Measurements from ENCODE around the gene PTK7. TPM values are rescaled to one million over a fixed set of nuclear protein-coding genes. Genes with fewer than 3 reads are reported as not detected.

PTK7 gene
- total RNA-seq, 2 donors from 2014 or later, result 8.0 to 9.7 TPM

DNA sequence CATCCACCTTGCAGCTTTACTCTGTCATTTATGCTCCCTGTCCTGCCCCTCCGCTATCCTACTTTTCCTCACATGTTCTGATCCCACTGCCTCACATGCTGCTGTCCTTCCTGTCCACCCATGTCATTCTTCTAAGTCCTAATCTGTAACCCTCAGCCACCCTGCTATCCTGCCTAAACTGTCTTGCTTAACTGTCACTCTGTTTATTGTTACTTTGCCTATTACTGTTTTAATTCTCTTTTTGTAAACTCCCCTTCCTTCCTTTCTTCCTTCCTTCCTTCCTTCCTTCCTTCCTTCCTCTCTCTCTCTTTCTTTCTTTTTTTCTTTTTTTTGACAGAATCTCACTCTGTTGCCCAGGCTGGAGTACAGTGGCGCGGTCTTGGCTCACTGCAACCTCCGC is 107.3 kb downstream of the PTK7 start:
- intact Hi-C loops (cut with DNase I, micrococcal nuclease), result no loop called here
- ATAC-seq (no peak), DNase-seq (no peak)

DNA sequence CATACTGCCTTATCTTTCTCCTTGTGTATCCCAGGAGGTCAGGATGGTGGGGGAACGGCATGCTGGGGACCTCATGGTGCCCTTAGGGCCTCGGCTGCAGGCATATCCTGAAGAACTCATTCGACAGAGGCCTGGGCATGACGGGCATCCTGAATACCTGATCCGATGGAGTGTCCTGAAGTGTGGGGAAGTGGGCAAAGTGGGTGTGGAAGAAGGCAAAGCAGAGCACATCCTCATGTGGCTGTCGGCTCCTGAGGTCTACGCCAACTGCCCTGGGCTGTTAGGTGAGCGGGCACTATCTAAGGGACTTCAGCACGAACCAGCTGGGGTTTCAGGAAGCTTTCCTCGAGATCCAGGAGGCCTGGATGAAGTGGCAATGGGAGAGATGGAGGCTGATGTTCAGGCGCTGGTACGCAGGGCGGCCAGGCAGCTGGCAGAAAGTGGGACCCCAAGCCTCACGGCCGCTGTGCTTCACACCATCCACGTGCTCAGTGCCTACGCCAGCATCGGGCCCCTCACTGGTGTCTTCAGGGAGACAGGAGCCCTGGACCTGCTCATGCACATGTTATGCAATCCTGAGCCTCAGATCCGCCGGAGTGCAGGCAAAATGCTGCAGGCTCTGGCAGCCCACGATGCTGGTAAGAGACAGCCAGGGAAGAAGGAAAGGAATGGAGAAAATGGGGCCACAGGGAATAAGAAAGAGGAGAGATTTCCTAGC is 108.3 kb downstream of the PTK7 start:
- no peak for DNase-seq
- intact Hi-C loops (cut with DNase I, micrococcal nuclease), result no loop called here
- ATAC-seq, result no peak

- no peak for ATAC-seq
- intact Hi-C loops (cut with DNase I, micrococcal nuclease), result no loop called here
- DNase-seq, result no peak
Measured at GRCh38 chr6:43185391-43185985, 109.4 kb downstream of the PTK7 start.

DNA sequence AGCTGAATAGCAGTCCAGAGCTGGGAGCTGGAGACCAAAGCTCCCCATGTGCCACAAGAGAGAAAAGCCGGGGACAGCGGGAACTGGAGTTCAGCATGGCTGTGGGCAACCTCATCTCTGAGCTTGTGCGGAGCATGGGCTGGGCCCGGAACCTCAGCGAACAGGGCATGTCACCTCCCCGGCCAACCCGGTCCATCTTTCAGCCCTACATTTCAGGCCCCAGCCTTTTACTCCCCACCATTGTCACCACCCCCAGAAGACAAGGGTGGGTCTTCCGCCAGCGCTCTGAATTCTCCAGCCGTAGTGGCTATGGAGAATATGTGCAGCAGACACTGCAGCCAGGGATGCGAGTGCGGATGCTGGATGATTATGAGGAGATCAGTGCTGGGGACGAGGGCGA is 109.9 kb downstream of the PTK7 start:
- no peak for ATAC-seq
- intact Hi-C loops (cut with DNase I, micrococcal nuclease), result no loop called here
- no peak for DNase-seq

DNA sequence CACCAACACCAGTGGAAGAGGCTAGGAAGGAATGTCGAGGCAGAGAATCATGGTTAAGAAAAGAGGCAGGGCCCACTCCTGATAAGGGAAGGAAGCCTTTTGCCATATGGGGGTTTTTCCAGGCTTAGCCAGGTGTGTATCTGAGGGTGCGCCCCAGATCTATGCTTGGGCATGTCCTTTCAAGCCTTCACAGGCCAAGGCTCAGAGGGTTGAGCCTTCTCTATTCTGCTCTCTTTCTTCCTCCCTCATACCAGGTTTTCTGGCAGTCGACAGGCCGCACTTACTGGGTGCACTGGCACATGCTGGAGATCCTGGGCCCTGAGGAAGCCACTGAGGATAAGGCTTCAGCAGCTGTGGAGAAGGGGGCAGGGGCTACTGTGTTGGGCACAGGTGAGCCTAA is 110.6 kb downstream of the PTK7 start:
- intact Hi-C loops (cut with DNase I, micrococcal nuclease), result no loop called here
- ATAC-seq (no peak), DNase-seq (no peak)

DNA sequence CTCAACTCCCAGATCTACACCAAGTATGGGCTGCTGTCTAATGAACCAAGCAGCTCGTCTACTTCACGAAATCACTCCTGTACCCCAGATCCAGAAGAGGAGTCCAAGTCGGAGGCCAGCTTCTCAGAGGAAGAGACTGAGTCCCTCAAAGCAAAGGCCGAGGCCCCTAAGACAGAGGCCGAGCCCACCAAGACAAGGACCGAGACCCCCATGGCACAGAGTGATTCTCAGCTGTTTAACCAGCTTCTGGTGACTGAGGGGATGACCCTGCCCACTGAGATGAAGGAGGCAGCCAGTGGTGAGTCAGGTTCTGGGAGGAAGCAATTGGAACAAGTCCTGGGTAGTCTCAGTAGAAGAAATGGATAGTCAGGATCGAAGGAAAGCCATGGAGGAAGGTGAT is 111.7 kb downstream of the PTK7 start:
- intact Hi-C loops (cut with DNase I, micrococcal nuclease), result no loop called here
- DNase-seq (no peak), ATAC-seq (no peak)

GRCh38 chr6:43188426-43188825 is 112.3 kb downstream of the PTK7 start:
- intact Hi-C loops (cut with DNase I, micrococcal nuclease), result no loop called here
- no peak for DNase-seq
- ATAC-seq, result no peak

- DNase-seq (no peak), ATAC-seq (no peak)
- intact Hi-C loops (cut with DNase I, micrococcal nuclease), result no loop called here
Measured at GRCh38 chr6:43189776-43190304, 113.7 kb downstream of the PTK7 start.

- intact Hi-C loops (cut with DNase I, micrococcal nuclease), result no loop called here
- ATAC-seq, result no peak
- no peak for DNase-seq
Measured at GRCh38 chr6:43192911-43193310, 116.8 kb downstream of the PTK7 start.

- ATAC-seq (no peak), DNase-seq (no peak)
- intact Hi-C loops (cut with DNase I, micrococcal nuclease), result no loop called here
Measured at GRCh38 chr6:43193929-43194328, 117.8 kb downstream of the PTK7 start.

GRCh38 chr6:43196337-43196736 is 120.2 kb downstream of the PTK7 start:
- DNase-seq (no peak), ATAC-seq (no peak)
- intact Hi-C loops (cut with DNase I, micrococcal nuclease), result no loop called here

GRCh38 chr6:43199912-43200311 is 123.8 kb downstream of the PTK7 start:
- DNase-seq (no peak), ATAC-seq (no peak)
- intact Hi-C loops (cut with DNase I, micrococcal nuclease), result no loop called here

DNA sequence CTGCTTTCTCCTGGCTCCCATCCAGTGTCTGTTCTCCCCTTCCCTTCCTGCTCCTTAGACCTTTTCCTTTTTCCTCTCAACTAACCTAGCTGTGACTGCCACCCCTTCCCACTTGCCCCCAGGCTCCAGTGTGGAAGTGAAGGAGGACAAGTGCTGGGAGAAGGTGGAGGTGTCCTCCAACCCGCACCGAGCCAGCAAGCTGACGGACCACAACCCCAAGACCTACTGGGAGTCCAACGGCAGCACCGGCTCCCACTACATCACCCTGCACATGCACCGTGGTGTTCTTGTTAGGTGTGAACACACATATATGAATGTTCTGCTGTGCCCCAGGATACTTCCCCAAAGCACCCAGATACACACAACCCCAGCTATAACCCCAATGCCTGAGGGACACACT is 124.4 kb downstream of the PTK7 start:
- no peak for ATAC-seq
- intact Hi-C loops (cut with DNase I, micrococcal nuclease), result no loop called here
- DNase-seq, result no peak

GRCh38 chr6:43202451-43202850 is 126.3 kb downstream of the PTK7 start:
- no peak for ATAC-seq
- intact Hi-C loops (cut with DNase I, micrococcal nuclease), result no loop called here

DNA sequence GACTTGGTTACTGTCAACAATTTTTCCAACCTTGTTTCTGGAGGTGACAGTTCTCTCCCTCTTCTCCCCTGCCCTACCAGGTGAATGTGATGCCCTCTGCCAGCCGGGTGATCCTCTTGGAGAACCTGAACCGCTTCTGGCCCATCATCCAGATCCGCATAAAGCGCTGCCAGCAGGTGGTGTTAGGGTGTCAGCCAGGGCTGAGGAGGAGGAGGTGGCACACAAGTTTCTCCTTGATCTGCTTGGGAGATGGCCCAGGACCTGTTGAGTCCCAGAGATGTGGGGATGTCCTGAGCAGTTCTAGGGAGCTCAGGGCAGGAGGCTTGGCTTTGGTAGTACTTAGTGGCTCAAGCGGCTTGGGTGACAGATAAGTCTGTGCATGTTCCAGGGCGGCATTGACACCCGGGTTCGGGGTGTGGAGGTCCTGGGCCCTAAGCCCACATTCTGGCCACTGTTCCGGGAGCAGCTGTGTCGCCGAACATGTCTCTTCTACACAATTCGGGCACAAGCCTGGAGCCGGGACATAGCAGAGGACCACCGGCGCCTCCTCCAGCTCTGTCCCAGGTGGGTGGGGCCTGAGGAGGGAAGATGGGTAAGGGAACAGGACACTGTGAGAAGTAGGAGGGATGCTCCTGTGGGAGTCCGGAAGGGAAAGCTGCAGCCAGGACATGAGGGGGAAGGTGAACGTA is 127.1 kb downstream of the PTK7 start:
- DNase-seq (no peak), ATAC-seq (no peak)
- intact Hi-C loops (cut with DNase I, micrococcal nuclease), result no loop called here

More at GRCh38 chr6:43202451-43202850, 126.3 kb downstream of the PTK7 start:
- DNase-seq, result no peak

GRCh38 chr6:43203718-43204095 is 127.6 kb downstream of the PTK7 start:
- ATAC-seq (no peak), DNase-seq (no peak)
- intact Hi-C loops (cut with DNase I, micrococcal nuclease), result no loop called here

GRCh38 chr6:43204271-43205105 is 128.4 kb downstream of the PTK7 start:
- DNase-seq (no peak), ATAC-seq (no peak)
- intact Hi-C loops (cut with DNase I, micrococcal nuclease), result no loop called here

DNA sequence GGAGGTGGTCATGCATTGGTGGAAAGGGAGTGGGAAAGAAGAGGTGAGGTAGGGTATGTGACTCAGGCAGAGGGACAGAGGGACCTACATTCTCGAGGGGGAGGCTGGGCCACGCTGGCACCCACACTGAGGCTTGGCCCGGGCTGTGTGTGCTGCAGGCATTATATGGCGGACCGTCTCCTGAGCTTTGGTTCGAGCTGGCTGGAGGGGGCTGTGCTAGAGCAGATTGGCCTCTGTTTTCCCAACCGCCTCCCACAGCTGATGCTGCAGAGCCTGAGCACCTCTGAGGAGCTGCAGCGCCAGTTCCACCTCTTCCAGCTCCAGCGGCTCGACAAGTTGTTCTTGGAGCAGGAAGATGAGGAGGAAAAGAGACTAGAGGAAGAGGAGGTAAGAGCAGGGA is 129.7 kb downstream of the PTK7 start:
- no peak for DNase-seq
- intact Hi-C loops (cut with DNase I, micrococcal nuclease), result no loop called here
- no peak for ATAC-seq

DNA sequence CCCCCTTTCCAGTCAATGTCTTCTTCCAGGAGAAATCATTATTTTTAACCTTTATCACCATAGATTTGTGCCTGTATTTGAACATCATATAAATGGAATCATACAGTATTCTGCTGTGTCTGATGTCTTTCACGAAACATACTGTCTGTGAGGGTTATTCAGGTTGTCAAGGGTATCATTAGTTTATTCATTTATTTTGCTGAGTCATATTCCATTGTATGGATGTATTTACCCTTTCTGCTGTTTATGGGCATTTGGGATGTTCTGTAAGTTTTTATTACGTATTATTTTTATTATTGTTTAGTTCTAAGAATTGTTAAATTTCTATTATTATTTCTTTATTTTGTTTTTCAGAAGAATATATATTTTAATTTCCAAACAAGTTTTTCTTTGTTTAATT is 131.2 kb downstream of the PTK7 start:
- intact Hi-C loops (cut with DNase I, micrococcal nuclease), result no loop called here
- ATAC-seq (no peak), DNase-seq (no peak)
